HCEC 1CT (cell line): Measurements from ENCODE around the gene RGS6.

Experiments
- DNase-seq: peaks from one replicate; pipeline ENCODE4 v3.0.0-alpha.2; 2017

Gene RGS6

GRCh38 chr14:72599579-72600470, 667.6 kb downstream of the RGS6 start:
- DNase-seq, result no peak

- DNase-seq, result no peak
Observed at GRCh38 chr14:72600551-72601330, 668.5 kb downstream of the RGS6 start.

- no peak for DNase-seq
Observed at GRCh38 chr14:72603639-72604038, 671.4 kb downstream of the RGS6 start.

DNA sequence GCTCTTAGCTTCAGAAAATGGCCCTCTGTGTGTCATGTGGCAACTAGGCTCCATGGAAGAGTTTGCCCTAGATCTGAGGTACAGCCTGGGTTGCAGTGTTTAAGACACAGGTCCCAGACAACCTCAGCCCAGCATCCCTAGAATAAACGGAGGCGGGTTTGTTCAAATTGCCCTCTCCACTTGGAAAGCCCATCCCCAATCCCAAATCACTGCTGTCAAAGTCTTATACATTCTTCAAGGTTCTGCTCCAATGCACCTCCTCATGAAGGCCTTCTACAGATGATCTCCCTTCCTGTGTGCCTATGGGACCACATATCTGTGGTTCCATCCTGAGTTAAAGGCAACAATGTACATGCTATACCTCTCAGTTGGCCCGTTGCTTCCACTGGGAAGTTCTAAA, 671.9 kb downstream of the RGS6 start:
- no peak for DNase-seq

GRCh38 chr14:72605096-72605920, 673.1 kb downstream of the RGS6 start:
- no peak for DNase-seq

- DNase-seq, result no peak
Observed at GRCh38 chr14:72605921-72606220, 673.6 kb downstream of the RGS6 start.

- DNase-seq, result no peak
Observed at GRCh38 chr14:72606879-72607278, 674.6 kb downstream of the RGS6 start.

DNA sequence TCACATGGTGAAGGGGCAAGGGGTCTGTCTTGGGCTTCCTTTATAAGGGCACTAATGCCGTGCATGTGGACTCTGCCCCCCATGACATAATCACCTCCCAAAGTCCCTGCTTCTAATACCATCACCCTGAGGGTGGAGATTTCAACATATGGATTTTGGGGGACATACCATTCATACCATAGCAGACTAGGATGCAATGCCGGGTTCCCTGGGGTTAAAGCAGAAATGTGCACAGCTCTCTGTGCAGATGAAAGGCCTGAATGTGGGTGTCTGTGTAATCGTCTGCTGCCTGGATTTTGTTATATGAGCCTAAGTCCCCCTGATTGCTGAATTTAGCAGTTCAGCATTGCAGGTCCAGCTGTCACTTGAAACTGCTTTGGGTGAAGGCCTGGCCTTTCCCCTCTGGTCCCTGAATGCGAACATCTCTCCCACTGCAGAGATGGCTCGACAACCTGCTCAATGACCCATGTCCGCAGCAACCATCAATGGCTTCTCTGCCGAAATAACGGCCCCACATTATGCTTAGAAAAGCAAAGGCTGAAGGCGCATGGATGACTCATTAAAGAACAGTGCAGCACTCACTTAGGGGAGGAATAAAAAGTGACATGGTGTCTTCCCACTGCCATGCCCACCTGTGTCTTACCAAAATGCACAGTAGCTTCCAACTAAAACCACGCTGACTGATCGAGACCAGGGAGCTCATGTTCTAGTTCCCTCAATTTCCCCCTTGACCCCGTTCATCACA, 675.3 kb downstream of the RGS6 start:
- DNase-seq, result peak; percentile 66

DNA sequence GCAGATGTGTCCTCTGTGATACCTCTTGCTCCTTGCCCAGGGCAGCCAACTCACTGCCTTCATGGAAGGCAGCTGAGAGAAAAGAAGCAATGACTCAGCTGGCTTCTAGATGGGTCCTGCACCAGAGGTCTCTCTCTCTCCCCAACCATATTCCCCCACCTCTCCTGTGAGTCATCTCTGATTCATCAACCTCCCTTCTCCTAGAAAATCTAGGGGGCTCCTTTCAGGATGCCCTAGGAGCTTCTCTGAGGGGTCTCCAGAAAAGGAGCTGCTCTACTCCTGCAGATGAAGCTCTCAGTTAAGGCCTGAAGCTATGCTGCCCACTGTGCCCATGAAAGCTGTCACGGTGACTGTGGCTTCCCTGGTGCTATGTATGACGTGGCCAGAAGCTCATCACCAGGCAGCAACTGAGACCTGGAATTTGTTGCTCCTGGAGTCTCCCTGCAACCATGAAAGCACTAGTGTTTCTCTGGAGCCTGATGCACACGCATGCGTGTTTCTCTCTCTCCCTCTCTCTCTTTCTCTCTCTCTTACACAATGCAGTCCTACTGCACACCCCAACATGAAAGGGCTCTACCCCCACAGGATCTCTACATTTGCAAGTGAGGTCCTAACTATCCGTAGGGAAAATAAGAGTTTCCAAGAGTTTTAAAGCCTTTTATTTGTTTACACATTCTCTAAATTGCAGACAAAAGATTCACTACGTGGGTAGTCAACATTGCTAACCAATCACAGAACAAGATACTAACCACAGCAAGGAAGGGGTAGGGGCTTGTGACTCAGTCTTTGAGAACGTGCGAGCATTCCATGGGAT, 676.4 kb downstream of the RGS6 start:
- peak; percentile 95 for DNase-seq

- DNase-seq, result no peak
Observed at GRCh38 chr14:72609205-72609916, 677.1 kb downstream of the RGS6 start.

DNA sequence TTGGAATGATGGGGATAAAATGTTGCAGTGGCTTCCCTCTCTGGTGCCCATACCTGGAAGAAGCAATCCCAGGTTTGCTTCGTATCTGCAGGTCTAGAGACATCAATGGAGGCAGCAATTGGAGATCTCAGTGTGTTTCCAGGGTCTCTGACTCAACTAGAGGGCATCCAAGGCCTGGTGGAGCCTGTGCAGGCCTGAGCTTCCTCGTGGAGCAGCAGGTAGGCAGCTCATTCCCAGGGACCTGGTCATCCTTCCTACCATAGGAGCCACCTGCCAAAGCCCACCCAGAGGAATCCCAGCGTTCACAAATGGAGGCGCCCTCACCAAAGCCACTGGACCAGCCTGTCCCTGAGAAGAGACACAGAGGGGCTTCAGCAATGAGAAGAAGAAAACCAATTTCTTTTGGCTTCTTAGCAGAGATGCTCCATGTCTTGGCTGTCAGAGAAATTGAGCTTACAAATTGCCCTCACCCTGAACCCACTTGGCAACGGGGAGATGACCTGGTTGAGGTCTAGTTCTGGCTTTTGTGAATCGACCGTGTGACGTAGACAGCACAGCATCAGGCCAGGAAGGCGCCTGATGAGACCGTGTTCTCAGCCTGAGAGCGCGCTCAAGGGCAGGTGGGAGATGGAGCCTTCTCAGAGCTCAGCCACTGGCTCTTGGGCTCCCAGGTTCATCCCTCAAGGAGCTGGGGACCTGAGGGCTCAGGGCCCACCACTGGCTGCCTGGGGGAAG, 678.0 kb downstream of the RGS6 start:
- no peak for DNase-seq

DNA sequence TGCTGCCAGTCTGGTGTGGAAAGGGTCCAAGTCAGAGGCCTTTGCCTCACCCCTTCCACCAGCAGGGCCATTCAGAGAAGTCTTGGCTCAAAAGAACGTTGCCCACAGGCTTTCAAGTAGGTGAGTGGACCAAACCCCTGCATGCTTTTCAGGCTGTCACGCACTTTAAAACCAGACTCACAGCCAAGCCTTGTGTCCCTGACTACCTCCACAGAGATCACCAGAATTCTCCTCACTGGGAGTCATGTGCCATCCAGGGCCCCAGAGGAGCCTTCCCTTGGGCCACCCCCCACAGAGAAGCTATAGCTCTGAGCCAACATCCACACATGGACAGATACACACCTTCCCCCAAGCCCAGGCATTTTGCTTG, 678.6 kb downstream of the RGS6 start:
- no peak for DNase-seq

- no peak for DNase-seq
Observed at GRCh38 chr14:72611506-72611905, 679.3 kb downstream of the RGS6 start.

DNA sequence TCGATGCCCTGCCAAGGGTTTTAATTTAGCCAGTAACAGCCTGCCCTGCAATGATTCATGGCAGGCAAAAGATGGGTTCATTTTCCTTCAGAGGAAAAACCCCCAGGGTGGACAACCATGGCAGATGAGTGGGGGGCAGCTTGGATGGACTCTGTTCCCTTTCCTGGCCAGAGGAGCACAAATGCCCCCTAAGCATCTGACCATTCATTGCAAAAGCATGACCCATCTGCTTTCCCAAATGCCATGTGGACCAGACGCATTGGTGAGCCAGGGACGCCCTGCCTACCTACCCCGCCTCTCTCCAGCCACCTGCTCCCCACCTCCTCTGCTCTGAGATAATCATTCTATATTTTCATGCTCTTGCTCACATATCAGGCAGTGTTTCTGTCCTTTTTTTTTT, 679.8 kb downstream of the RGS6 start:
- no peak for DNase-seq

- no peak for DNase-seq
Observed at GRCh38 chr14:72613231-72613974, 681.2 kb downstream of the RGS6 start.

DNA sequence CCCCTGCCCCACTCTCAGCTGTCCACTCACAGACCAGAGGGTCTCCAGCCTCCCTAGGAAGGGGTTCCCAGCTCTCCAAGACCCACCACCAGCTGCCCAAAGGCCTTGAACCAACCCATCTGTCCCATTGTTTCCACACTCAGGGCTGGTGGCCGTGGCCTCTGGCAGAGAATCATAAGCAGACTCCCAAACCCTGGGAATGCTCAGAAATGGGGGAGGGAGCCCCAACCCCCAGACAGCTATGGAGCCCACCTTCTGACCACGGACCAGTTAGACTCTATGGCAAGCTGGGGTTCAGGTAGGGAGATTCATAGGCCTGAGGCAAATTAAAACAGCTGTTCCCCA, 681.7 kb downstream of the RGS6 start:
- DNase-seq, result no peak

GRCh38 chr14:72614365-72614764, 682.1 kb downstream of the RGS6 start:
- no peak for DNase-seq

- DNase-seq, result no peak
Observed at GRCh38 chr14:72614891-72615415, 682.7 kb downstream of the RGS6 start.

DNA sequence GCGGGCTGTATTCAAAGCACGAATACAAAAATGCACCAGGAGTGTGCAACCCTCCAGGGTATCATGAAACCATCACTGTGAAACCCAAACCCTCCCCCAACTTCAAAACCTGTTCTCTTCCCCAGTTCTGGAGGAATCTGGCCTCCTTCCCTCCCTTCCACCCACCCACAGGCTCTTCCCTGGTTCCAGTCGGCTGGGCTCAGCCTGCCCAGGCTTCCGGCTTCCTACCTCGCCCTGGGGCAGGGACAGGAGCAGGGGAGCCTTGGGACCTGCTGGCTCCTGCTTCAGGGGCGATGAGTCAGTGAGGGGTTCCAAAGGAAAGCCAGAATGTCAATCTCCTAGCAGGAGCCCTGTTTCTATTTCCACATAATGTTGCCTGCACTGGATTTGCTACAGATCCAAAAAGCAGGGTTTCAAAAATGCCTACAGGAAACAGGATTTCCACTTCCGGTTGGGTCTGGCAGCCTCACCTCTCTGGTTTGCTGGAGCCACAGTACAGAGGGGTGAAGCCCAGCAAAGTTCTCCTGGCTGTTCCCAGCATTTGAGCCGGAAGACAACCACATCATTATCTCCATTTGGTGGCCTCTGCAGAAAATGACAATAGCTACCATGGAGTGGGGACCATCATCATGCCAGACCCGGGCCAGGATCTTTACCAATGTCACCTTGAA, 683.4 kb downstream of the RGS6 start:
- peak; percentile 5 for DNase-seq
